ENCODE data around the gene FREY1. TPM values are rescaled to one million over a fixed set of nuclear protein-coding genes. Genes with fewer than 3 reads are reported as not detected.

FREY1 gene
- total and polyA plus RNA-seq, 2 donors (not counting 3 experiments of a cell fraction or from before 2014, with no cell fraction given) = 0.84 to 1.1 TPM

- TF ChIP-seq POLR2AphosphoS5 (IDR thresholded peaks at IDR 0.05; ENCODE audit: insufficient read depth, low read depth, low read length) (no peak), MYC (IDR thresholded peaks at IDR 0.05; ENCODE audit: low read depth, low read length) (no peak), POLR2A (IDR thresholded peaks at IDR 0.05; ENCODE audit: low read depth, low read length) (no peak), MAX (IDR thresholded peaks at IDR 0.05; ENCODE audit: insufficient read depth, insufficient read length) (no peak), CTCF (IDR thresholded peaks at IDR 0.05; ENCODE audit: extremely low read depth in 1 of 2, insufficient read depth in 1 of 2, low read depth in 1 of 2, low read length in 2 of 2) (no peak), EZH2 (IDR thresholded peaks at IDR 0.05; ENCODE audit: borderline replicate concordance, low read depth, low read length, severe bottlenecking) (no peak), JUN (IDR thresholded peaks at IDR 0.05; ENCODE audit: borderline replicate concordance, insufficient read depth, insufficient read length, low read depth) (no peak), FOS (IDR thresholded peaks at IDR 0.05; ENCODE audit: borderline replicate concordance, insufficient read depth, low read length) (no peak), GATA2 (IDR thresholded peaks at IDR 0.05; ENCODE audit: insufficient read depth, insufficient read length, low read depth, low read length) (no peak)
- no peaks in the 10 kb centered on the region for H4K20me1 ChIP-seq (replicated peaks; ENCODE audit: control insufficient read depth, extremely low read depth, insufficient read depth, low read length)
- H3K9me3 ChIP-seq (replicated peaks; ENCODE audit: control insufficient read depth, insufficient read depth, low read length) = no peaks in the 10 kb centered on the region
- ChIA-PET CTCF (interaction anchor here (1.6 kb wide), 1 partner anchor 36 kb away, joined by 5 read pairs; no protein-coding TSS in a partner anchor), POLR2A (interaction anchor here (0.6 kb wide), 1 partner anchor 85 kb away, joined by 6 read pairs; no protein-coding TSS in a partner anchor)
- dilution Hi-C loops (cut with MboI; ENCODE audit: extremely low pct_ligation_motif_present, low sequenced_read_pairs) = no loop called here
- DNase-seq (ENCODE audit: low read depth, low spot score) (no peak), FAIRE-seq (no peak)
- intact Hi-C loops (cut with micrococcal nuclease) = no loop called here
- H3K36me3 ChIP-seq (ENCODE audit: control insufficient read depth in 2 of 2, extremely low read depth in 1 of 2, insufficient read depth in 2 of 2, low read length in 2 of 2) = peaks cover 0 to 18% of the 10 kb centered on the region in 2 experiments
- H3K4me1 ChIP-seq (ENCODE audit: control insufficient read depth, extremely low read depth, insufficient read depth, low read length) = no peaks in the 10 kb centered on the region
- H2AFZ ChIP-seq (ENCODE audit: low read depth, low read length) = no peak overlapping the region
- H3K4me2 ChIP-seq (ENCODE audit: insufficient read depth, low read length) = no peak overlapping the region
- H3K9me1 ChIP-seq (replicated peaks; ENCODE audit: control insufficient read depth, extremely low read depth, insufficient read depth, low read length) = no peaks in the 10 kb centered on the region
- no peak overlapping the region for H3K9ac ChIP-seq (replicated peaks; ENCODE audit: extremely low read depth, insufficient read depth, low read length)
- no peak overlapping the region for H3K27ac ChIP-seq (ENCODE audit: insufficient read depth, low read depth, low read length)
- H3K27me3 ChIP-seq (ENCODE audit: control insufficient read depth in 2 of 2, insufficient read depth in 2 of 2, low read length in 2 of 2) = peaks cover 0 to 1% of the 10 kb centered on the region in 2 experiments
- H3K4me3 ChIP-seq (replicated peaks in 1 of 3; ENCODE audit: insufficient read depth in 1 of 3, low read depth in 1 of 3, low read length in 3 of 3) = no peak overlapping the region
- H3K79me2 ChIP-seq (ENCODE audit: control insufficient read depth, insufficient read depth, low read length) = no peaks in the 10 kb centered on the region
- no TSS peak for BruUV-seq (replicated peaks)
Observed at GRCh38 chr11:45929486-45930030, 22.5 kb upstream of the FREY1 start.
